ENCODE data around the gene SLC7A5. TPM values are rescaled to one million over a fixed set of nuclear protein-coding genes. Genes with fewer than 3 reads are reported as not detected.

The SLC7A5 gene
- total RNA-seq, 1 donor from 2014 or later = 127 TPM

DNA sequence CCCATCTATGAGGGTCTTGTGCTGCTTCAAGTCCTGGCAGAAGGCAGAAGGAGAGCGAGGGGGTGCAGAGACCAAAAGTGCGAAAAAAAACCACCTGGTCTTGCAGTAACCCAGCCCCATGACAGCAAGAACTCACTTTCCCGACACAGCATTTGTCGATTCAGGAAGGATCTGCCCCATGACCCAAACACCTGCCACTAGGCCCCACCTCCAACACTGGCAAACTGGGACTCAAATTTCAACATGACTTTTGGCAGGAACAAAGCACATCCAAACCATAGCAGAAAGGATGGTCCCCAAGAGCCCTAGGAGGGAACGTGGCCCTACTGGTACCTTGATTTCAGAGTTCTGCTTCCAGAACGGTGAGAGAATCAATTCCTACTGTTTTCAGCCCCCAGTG lies 68.8 kb downstream of the SLC7A5 start:
- Mint-ChIP-seq H3K4me3 (ENCODE audit: unreplicated experiment) (no peak overlapping the region), H3K4me1 (ENCODE audit: unreplicated experiment) (peaks cover 4% of the 10 kb centered on the region)

GRCh38 chr16:87795336-87795735 lies 74.0 kb downstream of the SLC7A5 start:
- Mint-ChIP-seq H3K4me3 (ENCODE audit: unreplicated experiment) (no peak overlapping the region), H3K27me3 (ENCODE audit: unreplicated experiment) (no peaks in the 10 kb centered on the region), H3K27ac (ENCODE audit: unreplicated experiment) (no peak overlapping the region), H3K36me3 (ENCODE audit: unreplicated experiment) (no peaks in the 10 kb centered on the region), H3K4me1 (ENCODE audit: unreplicated experiment) (peaks cover 17% of the 10 kb centered on the region), H3K9me3 (ENCODE audit: unreplicated experiment) (no peaks in the 10 kb centered on the region)
- TF ChIP-seq, protein P1, sequence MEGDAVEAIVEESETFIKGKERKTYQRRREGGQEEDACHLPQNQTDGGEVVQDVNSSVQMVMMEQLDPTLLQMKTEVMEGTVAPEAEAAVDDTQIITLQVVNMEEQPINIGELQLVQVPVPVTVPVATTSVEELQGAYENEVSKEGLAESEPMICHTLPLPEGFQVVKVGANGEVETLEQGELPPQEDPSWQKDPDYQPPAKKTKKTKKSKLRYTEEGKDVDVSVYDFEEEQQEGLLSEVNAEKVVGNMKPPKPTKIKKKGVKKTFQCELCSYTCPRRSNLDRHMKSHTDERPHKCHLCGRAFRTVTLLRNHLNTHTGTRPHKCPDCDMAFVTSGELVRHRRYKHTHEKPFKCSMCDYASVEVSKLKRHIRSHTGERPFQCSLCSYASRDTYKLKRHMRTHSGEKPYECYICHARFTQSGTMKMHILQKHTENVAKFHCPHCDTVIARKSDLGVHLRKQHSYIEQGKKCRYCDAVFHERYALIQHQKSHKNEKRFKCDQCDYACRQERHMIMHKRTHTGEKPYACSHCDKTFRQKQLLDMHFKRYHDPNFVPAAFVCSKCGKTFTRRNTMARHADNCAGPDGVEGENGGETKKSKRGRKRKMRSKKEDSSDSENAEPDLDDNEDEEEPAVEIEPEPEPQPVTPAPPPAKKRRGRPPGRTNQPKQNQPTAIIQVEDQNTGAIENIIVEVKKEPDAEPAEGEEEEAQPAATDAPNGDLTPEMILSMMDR (IDR thresholded peaks at IDR 0.05) = no peak
- DNase-seq (ENCODE audit: extremely low spot score, unreplicated experiment) = no peak

More for the DNA sequence above, 68.8 kb downstream of the SLC7A5 start:
- Mint-ChIP-seq H3K27me3 (ENCODE audit: unreplicated experiment) (no peaks in the 10 kb centered on the region), H3K27ac (ENCODE audit: unreplicated experiment) (no peak overlapping the region), H3K36me3 (ENCODE audit: unreplicated experiment) (no peaks in the 10 kb centered on the region), H3K9me3 (ENCODE audit: unreplicated experiment) (no peaks in the 10 kb centered on the region)
- TF ChIP-seq, protein P1 (IDR thresholded peaks at IDR 0.05) = no peak
- DNase-seq (ENCODE audit: extremely low spot score, unreplicated experiment) = no peak

DNA sequence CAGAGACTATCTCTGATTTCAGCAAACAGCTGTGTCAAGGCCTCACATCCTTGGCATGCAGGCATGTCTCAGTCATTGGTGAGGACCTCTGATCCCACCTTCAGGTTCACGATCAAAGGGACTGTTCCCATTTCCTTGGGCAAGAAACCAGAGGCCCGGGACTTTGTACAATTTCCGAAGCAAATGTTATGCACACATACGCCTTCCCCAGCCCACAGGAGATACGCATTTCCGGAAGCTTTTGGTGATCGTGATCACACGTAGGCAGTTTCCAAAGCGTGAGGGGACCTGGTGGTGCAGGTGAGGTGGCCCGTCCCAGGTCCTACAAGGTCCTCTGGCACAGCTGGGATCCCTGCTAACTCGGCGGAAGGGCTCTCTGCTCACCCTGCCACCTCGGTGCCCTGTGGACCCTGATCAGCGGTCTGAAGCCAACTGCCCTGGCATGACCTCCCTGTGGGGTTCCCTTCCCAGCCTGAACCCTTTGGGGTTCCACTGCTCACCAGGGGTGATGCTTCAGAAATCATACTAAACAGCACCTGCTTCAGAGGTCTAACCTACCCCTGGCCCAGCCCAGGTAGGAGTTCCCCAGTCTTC lies 74.7 kb downstream of the SLC7A5 start:
- Mint-ChIP-seq H3K27ac (ENCODE audit: unreplicated experiment) (no peak overlapping the region), H3K36me3 (ENCODE audit: unreplicated experiment) (no peaks in the 10 kb centered on the region), H3K27me3 (ENCODE audit: unreplicated experiment) (no peaks in the 10 kb centered on the region), H3K4me3 (ENCODE audit: unreplicated experiment) (no peak overlapping the region), H3K9me3 (ENCODE audit: unreplicated experiment) (no peaks in the 10 kb centered on the region), H3K4me1 (ENCODE audit: unreplicated experiment) (peaks cover 22% of the 10 kb centered on the region)
- TF ChIP-seq, protein P1 (IDR thresholded peaks at IDR 0.05) = no peak
- DNase-seq (ENCODE audit: extremely low spot score, unreplicated experiment) = no peak

DNA sequence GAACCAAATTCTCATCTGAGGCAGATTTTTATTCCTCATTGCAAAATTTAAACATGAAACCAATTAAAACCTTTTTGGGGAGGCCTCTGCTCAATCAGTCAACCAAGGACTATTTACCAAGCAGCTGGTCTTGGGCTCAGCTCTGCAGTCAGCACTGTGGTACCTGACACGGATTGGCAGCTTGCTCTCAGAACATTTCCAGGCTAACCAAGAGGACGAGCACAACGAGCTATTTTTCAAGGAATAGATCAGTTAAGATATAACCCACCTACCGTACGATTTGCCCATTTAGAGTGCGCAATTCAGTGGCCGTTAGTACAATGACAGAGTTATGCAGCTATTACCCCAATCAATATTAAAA lies 77.1 kb downstream of the SLC7A5 start:
- no peaks in the 10 kb centered on the region for H3K9me3 Mint-ChIP-seq (ENCODE audit: unreplicated experiment)
- TF ChIP-seq, protein P1 (IDR thresholded peaks at IDR 0.05) = no peak
- no peak for DNase-seq (ENCODE audit: extremely low spot score, unreplicated experiment)
- H3K27me3 Mint-ChIP-seq (ENCODE audit: unreplicated experiment) = no peaks in the 10 kb centered on the region
- H3K4me1 Mint-ChIP-seq (ENCODE audit: unreplicated experiment) = peaks cover 24% of the 10 kb centered on the region
- H3K27ac Mint-ChIP-seq (ENCODE audit: unreplicated experiment) = no peak overlapping the region
- no peak overlapping the region for H3K4me3 Mint-ChIP-seq (ENCODE audit: unreplicated experiment)
- no peaks in the 10 kb centered on the region for H3K36me3 Mint-ChIP-seq (ENCODE audit: unreplicated experiment)

DNA sequence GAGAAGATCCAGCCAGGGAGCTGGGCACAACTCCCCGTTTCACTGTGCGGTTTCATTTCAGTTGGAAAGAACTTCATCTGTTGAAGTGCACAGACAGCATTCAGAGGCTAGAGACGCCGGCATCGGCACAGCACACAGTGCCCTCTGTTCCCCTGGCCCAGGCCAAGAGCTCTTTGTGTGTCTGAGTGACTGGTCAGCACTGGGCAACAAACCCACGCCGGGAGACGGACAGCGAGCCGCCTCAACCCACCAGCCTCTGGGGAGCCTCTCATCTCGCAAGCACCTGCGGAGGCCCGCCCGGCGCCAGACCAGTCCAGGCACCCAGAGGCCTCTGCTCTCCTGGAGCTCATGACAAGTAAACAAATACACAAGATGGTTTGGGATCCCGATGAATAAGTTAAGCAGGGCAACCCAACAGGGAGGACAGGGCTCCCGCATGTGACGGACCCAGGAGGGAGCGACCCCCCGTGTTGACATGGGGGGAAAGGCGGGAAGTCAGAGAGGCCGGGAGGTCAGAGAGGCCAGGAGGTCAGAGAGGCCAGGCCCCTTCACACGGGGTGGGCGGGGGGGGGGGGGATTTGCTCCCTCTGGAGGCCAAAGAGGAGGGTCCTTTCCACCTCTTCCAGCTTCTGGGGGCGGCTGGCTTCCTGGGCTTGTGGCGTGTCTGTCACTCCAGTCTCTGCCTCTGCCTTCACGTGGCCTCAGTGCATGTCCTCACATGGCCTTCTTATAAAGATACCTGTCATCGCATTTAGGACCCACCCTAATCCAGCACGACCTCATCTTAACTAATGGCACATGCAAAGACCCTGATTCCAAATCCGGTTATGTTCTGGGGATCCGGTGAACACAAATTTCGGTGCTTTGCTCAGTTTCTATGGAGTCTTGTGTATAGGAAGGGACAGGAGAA lies 77.8 kb downstream of the SLC7A5 start:
- no peak for DNase-seq (ENCODE audit: extremely low spot score, unreplicated experiment)
- Mint-ChIP-seq H3K4me3 (ENCODE audit: unreplicated experiment) (no peak overlapping the region), H3K4me1 (ENCODE audit: unreplicated experiment) (peaks cover 24% of the 10 kb centered on the region), H3K27ac (ENCODE audit: unreplicated experiment) (no peak overlapping the region), H3K9me3 (ENCODE audit: unreplicated experiment) (no peaks in the 10 kb centered on the region), H3K27me3 (ENCODE audit: unreplicated experiment) (no peaks in the 10 kb centered on the region), H3K36me3 (ENCODE audit: unreplicated experiment) (no peaks in the 10 kb centered on the region)
- TF ChIP-seq, protein P1 (IDR thresholded peaks at IDR 0.05) = no peak
